HG03196 (cell line): ENCODE results near the gene ITIH1.

ENCODE experiments used
- ATAC-seq: cut with Tn5 transposase; IDR thresholded peaks from one replicate; pipeline ENCODE4 v1.9.1; 2021; ENCODE audit not compliant: unreplicated experiment

ITIH1 gene

DNA sequence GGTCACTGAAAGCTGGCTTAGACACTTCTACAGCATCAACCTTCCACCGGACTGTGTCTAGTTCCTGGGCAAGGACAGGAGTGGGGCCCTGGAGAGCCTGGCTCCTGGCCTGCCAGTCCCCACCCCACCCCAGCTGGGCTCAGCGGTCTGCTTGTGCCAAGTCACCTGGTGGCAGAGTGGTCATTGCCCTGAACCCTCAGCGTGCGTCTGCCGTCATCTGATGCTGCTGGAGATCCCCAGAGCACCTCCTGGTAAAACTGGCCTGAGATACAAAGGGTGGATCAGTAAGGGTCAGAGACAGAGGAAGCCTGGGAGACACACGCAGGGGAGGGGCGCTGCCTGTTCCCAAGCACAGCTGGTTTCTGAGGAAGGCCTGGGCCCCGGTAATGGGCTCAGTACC, 36.4 kb downstream of the ITIH1 start:
- ATAC-seq, result no peak

DNA sequence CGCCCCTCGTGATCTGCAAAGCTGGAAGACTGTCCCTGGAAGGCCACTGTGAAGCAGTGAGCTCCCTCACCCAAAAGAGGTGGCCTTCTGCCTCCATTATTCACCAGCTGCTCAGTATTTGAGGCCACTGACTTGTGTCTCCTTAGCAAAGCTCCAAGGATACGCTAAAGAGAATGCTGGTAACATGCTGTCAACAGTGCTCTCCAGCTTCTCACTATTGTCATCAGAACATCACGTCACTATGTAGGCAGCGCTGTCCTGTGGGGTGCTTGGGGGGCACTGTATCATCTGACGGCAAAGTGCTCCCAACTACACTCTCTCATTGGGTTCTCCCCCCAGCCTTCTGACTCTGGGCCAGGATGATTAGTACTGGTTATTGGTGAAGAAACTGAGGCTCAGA, 38.8 kb downstream of the ITIH1 start:
- ATAC-seq, result no peak

DNA sequence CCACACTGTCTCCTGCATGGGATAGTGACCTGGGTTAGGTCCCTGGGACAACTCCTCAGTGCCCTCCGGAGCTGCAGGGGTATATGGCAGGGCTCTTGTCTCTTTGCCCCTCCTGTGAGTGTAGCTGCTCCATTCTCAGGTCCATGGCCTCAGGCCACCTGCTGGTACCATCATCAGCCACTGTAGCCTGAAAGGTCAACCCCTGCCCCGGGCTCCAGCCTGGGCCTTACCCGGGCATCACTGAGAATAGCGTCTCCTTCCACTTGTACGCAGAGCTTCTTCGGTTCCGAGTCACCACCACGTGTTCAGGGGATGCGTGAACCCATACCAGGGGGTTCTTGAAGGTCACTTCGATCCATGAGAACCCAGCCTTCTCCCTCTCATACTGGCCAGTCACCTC, 39.3 kb downstream of the ITIH1 start:
- ATAC-seq, result no peak

DNA sequence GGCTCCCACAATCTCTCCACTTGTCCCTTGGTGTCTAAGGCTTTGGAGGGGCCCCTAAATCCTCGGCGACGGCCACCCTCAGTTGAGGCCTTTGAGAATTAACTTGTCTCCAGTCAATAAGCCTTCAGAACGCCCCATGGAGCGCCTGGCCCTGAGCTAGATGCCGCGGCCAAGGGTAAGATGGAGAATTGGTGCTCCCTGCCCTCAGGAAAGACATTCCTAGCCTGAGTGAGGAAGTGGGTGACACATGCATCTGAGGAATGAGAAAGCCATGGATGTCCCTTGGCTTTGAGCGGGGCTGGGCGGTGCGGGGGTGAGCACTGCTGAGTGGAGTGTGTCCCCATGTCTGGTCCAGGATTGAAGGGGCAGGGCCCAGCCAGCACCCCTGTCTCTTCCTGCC, 39.8 kb downstream of the ITIH1 start:
- no peak for ATAC-seq

DNA sequence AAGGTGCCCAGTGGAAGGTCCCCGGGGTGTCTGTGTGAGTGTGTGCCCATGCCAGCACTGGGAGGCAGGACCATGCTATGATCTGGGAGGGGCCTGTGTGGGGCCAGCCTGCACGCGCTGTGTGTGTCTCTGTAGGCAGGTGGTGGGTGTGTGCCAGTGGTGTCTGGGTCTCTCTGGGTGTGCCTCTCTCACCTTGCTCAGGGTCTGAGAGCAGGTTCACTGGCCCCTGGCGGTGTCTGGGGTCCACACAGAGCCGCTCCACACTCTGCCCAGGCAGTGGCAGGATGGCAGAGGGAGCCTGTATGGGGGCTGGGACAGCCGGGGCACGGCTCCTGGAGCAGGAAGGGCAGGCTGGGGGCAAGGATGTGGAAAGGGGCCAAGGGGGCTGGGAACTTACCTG, 40.5 kb downstream of the ITIH1 start:
- ATAC-seq, result no peak

DNA sequence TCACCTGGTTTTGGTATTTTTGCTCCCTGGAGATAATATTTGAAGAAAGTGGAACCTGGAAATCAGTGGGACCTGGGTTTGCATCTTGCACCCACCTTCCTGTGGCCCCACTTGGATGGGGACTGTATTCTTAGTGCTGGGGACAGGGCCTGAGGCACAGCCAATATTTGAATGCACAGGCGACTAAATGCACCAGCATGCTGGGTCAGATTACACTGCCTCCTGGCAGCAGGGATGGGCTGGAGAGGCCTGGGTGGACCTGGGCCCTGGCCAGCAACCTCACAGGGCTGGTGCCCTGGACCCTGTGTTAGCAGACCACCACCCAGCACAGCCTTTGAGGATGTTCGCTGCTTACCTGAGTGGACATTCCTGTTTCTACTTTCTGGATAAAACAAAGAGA, 42.5 kb downstream of the ITIH1 start:
- ATAC-seq, result no peak

DNA sequence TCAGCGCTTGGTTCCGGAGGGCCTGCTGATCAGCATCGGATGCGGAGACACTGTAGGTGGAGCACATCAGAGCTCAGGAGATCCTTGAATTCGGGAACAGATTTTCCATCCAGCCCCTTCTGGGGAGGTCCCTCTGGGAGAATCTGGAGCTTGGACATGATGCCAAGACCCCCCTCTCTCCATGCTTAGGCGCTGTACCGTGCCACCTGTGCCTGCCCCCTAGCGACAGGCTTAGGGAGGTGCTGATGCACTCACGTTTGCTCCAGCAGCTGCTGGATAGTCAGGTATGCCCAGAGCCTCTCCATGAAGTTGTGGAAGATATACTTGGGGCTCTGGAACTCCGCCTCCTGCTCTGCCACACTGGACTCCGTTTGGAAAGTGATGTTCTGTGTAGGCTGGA, 43.3 kb downstream of the ITIH1 start:
- no peak for ATAC-seq

DNA sequence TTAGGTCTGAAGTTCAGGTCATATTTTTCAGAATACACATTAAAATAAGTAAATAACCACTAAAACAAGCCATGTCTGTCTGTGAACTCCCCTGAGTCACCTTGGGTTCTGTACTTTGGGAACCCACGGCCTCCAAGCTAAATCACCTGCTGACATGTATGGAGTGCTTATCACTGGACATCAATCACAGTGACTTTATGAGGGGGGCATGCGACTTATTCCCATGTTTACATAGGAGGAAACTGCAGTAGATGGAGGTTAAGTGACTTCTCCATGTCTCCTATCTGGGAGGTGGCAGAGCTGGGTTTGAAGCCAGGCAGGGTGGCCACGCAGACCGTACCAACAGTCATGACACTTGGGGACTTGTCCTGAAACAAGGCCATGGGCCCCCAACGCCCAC, 45.0 kb downstream of the ITIH1 start:
- no peak for ATAC-seq

DNA sequence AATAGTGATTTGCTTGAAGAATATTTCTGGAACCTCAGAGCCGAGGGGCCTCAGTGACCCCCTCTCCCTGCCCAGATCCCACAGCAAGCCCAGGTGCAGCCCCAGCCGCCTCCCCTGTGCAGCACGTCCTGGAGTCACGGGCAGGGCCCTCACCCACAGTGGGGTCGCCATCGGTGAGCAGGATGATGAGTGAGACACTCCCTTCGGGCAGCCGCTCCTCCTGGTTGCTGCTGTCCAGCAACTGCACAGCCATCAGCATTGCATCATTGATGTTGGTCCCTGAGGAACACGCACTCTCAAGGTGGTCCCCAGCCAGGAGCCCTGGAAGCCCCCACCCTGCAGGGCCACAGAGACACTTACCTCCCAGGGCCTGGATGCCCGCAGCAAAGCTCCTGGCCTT, 46.6 kb downstream of the ITIH1 start:
- ATAC-seq, result no peak

DNA sequence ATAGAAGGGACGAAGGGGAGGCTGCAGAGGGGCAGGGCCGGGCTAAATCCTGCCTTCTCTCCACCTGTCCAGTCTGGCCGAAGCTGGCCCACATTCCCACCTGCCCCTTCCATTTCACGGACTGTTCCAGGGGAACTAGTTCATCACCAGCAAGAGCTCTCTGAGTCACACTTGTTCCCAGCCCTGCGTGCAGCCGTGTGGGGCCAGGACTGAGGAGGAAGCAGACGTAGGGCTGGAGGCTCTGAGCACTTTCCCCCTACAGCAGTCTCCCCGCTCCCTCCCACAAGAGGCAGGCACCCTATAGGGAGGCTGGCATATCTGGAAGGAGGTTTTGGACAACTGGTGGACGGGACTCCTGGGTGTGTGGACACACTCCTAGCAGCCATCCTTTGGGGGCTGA, 50.0 kb downstream of the ITIH1 start:
- ATAC-seq, result no peak

DNA sequence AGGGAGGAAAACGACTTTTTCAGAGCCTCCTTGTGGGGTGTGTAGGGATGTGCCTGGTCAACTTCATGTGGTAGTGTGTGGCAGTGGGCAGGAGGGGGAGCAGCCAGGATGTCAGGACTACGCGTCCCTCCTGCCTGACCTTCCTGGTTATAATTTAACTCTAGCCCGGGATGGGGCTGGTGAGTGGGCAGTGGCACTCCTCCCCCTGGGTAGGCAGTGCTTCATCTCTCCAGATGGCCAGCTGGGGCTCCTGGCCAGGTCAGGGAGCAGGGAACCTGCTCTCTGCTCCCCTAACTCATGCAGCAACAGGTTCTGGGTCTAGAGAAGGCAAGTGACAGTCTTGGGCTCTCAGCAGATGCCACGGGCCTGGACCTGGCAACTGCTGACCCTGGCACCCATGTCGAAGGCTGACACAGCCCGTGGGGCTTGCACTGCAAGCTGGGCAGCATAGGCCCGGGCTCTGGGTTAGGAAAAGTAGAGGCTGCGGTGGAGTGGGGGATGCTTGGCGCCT, 50.5 kb downstream of the ITIH1 start:
- no peak for ATAC-seq

DNA sequence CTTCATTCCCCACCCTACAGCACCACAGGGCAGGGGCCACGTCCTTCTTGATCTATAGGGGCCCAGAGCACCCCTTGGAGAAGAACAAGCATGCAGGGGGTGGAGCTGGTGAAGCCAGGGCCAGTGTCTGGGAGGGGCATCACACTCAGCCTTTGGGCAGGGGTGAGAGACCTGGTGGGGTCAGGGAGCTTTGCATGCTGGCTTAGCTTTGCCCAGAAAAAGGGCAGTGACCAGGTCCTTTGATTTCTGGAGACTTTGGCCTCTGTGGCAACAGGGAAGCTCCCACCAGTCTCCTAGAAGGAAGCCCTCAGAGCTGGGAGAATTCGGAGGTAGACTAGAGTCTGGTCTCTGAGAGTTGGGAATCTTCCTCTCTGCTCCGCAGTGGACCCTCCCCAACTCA, 52.1 kb downstream of the ITIH1 start:
- no peak for ATAC-seq

DNA sequence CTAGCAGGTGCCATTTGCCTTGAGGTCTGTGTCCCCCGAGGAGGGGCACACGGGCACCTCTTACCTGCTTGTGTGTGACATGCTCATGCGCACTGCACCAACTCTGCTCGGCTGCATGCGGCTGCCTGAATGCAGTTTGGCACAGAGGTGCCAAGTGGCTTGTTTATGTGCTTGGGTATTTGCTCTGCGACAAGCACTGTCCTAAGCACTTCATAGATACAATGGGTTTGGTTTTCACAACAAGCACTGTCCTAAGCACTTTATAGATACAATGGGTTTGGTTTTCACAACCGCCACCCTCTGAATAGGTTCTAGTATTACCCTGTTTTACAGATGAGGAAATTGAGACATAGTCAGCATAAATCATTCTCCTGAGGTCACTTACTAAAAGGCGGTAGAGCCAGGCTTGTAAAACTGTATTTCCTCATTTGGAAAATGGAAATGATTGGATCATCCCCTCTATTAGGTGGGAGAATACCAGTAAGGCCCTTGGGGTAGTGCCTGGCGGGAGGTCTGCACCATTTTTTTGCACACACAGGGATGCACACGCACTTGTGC, 52.6 kb downstream of the ITIH1 start:
- no peak for ATAC-seq

DNA sequence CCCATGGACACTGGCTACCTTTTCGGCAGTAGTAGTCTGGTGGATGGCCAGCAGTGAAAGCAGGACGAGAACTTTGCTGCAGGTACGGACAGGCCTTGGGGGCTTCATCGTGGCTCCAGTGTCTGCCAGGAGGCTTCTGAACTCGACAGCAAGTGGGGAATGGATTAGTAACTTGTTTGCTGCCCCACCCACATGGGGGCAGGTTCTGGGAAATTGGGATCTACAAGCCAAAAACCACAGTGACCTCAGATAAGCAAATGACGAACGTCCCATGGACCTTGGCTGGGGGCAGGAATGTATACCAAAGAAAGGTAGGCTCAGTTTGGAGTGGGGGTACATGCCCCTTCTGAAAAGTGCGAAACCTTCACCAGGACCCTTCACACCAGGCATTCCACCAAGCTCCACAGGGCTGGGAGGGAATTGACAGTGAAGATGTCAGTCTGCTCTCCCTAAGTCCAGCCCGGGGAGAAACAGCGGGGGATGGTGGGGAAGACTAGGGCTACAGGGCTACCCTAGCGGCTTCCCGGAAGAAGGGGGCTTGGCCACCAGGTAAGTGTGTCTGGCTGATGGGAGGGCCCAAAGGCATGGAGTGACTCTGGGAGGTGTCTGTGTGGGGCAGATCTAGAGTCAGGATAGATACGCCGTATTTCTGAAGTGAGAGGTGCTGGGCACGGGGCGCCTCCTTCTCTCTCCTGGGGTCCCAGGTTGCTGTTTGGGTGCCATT, 53.3 kb downstream of the ITIH1 start, which contains the start of gene ITIH4:
TSS of gene ITIH4 (minus strand) at position 138 of the 724 bp plus-strand sequence. CDS start at position 108, 30 bp downstream.
- no peak for ATAC-seq

DNA sequence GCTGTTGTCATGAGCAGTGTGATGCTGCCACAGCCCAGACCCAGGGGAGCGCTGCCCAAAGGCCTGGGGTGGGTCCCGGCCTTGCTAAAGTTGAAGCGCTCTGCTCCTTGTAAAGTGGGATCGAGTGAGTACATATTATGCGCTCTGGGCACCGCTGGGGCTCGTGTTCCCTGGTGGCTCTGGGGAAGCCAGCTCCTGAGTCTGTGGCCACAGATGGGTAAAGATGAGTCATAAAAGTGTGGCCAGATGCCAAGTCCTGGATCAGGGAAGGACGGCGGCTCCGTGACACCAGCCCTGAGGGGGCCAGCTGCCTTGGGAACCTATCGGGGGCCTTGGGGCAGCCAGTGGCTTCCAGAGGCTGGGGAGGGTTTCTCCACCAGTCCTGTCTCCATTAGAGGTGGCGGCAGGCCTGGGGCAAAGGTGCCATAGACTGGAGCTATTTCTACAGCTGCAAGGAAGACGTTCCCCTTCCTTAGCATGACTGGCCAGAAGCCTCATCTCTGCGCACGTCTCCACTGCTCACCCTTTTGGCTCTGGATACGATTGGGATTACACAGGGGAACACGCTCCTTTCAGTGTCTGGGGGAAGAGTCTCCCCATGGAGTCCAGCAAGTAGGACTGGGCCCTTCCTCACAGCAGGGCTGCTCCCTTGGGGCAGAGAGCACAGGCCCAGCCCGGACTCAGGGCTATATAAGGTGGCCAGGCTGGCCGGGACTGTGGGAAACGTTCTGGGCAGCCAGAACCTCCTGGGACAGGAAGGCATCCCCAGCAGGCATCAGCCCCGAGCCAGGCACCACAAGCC, 54.3 kb downstream of the ITIH1 start:
- ATAC-seq, result no peak

DNA sequence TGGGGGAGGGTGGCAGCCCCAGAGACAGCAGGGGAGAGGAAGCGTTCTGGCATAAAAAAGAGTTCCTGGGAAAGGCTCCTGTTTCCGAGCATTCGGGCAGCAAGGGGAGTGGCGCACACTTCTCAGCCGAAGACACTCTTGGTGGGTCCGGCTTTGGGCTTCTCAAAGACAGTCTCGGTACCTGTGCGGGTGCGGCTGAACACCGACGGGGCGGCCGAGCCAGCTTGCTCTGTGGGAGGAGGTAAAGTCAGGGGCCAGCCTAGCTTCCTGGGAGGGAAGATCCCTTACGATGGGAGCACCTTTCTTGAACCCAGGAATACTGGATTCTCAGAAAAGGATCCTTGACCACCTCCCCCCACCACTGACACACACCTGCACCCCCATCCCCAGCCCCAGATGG, 55.8 kb downstream of the ITIH1 start:
- no peak for ATAC-seq

DNA sequence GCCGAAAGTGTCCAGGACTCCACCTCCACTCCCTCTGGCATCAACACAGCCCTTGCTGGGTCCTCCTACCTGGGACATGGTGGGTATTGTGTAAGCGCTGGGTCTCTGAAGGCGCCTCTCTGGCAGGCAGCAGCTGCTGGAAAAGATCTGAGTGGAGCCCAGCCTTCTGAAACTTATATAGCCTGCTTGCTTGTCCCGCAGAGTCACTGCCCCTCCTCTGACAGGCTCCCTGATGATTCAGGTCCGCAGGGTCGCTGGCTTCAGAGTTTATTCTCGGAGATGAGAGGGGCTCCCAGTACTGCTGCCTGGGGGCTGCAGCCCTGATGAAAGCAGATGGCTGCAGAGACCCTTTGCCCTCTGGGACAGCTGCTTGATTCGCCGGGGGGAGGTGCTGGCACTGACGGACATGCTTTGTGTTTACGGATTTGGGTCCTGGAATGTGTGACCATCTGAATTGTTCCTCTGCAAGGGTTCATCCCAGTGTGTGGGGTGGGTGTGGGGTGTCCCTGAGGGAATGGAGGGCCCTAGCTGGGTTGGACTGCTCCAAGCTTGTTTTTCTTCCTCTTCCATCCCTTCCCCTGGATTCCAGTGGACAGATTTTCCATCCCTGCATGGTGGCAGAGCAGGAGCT, 57.6 kb downstream of the ITIH1 start, which contains the start of gene MUSTN1:
TSS of gene MUSTN1 (minus strand) at position 149 of the 631 bp plus-strand sequence. CDS start at position 78, 71 bp downstream.
- no peak for ATAC-seq

DNA sequence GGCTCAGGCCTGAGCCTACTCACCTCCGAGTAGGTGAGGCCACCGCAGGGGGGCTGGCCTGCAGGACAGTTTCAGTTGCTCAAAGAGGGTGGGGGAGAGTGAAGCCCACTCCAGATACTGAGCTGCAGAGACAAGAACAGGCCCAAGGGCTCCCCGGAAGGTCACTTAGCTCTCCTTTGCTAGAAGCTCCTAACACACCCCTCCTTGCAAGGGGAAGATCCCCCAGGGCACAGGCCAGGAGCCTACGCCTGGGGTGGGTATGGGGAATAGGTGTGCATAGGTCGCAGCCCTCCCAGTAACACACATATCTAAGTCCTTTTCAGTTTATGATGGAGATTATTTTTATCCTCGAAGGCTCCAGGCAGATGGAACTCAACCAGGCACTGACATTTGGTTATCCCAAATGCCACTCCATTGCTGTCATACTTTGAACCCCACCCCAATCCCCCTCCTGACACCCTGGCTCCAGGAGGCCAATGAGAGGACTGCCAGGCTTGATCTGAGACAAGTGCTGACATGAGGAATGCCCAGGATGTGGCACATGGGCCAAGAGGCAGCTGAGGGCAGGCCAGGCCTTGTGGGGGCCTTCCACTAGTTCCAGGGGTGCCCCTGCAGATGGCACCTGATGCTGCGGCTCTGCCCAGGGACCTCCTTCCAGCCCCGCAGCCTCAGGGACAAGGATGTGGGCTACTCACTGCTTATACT, 58.5 kb downstream of the ITIH1 start:
- no peak for ATAC-seq

DNA sequence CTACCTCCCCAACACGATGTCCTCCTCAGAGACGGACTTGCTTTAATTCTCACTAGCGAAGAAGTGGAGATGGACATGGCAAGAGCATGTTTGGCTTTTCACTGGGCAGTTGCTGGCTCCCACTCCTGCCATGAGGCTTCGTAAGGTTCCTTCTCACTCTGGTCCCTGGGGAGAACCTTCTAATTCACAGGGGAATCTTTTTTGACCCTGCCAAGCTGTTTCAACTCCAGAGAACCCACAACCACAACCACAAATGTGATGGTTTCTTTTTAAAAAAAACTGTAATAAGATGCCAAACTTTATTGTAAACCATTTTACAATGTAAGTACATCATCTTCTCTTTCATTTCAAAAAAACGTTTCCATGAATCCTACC, 59.1 kb downstream of the ITIH1 start:
- ATAC-seq, result no peak

DNA sequence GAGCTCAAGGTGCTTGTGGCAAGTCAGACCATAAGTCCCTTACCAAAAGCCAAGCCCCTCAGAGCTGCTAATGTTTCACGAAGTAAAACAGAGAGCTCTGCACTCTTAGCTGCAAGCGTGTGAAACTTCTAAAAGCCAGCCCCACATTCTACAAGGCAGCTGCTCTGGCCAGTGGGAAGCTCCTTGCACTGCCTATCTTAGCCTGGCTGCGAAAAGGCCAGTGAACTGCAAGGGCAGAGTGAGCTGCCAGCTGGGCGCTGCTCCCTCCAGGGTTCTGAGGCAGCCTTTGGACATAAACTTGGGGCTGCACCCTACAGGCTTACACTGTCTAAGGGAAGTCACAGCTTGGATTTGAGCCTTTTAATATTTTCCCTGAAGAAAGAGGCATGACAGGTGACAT, 59.6 kb downstream of the ITIH1 start:
- ATAC-seq, result no peak
